Esophagus squamous epithelium (tissue), 5 donors: Measurements from ENCODE around the gene GRP. TPM values are rescaled to one million over a fixed set of nuclear protein-coding genes. Genes with fewer than 3 reads are reported as not detected.
"Not testable (repeated sequence)": the region's sequence is repeated elsewhere in the genome, so short reads cannot be mapped to it uniquely, and the experiment has no call there.

Source experiments
- DNase-seq: peaks from one replicate; lab custom pipeline; 2025; lab: John Stamatoyannopoulos, UW
- H3K27ac ChIP-seq, 4 donors: fragments of 200-600 bp; sonication (generic); one replicate each; pipeline ENCODE4 v1.5.1; 2016 to 2019; ENCODE audit warnings: mild to moderate bottlenecking in 1 of 4
- H3K27me3 ChIP-seq, 4 donors: fragments of 200-600 bp; sonication (generic); 1 replicate in 3 of 4; 2 replicates in 1 of 4; pipeline versions ENCODE4 v1.5.1 to v1.6.0; 2017 to 2021; ENCODE audit warnings: antibody characterized with exemption in 1 of 4
- H3K36me3 ChIP-seq, 3 donors: fragments of 200-600 bp; sonication (generic); one replicate each; pipeline ENCODE4 v1.5.1; 2016 to 2019
- H3K4me1 ChIP-seq, 3 donors: fragments of 200-600 bp; sonication (generic); one replicate each; pipeline ENCODE4 v1.5.1; 2017 to 2019
- H3K4me3 ChIP-seq, 4 donors: fragments of 200-600 bp; sonication (generic); 1 replicate in 3 of 4; 2 replicates in 1 of 4; pipeline ENCODE4 v1.5.1; 2016 to 2019; ENCODE audit warnings: mild to moderate bottlenecking in 2 of 4, moderate library complexity in 1 of 4
- H3K9me3 ChIP-seq, 3 donors: fragments of 200-600 bp; sonication (generic); one replicate each; pipeline ENCODE4 v1.5.1; 2016 to 2019
- CTCF ChIP-seq, 6 experiments: fragments of 450-650 bp in 4 of 6; fragments of 200-600 bp in 2 of 6; sonication (generic) in 2 of 6; IDR thresholded peaks; one replicate each; pipeline ENCODE4 v1.5.1; 2016 to 2019; ENCODE audit warnings: antibody characterized with exemption in 6 of 6, mild to moderate bottlenecking in 4 of 6, moderate library complexity in 4 of 6
- POLR2A ChIP-seq, 4 donors: fragments of 450-650 bp; IDR thresholded peaks; one replicate each; pipeline ENCODE4 v1.6.1; 2017; ENCODE audit warnings: antibody characterized with exemption in 4 of 4, mild to moderate bottlenecking in 4 of 4, moderate library complexity in 3 of 4
- WGBS, 2 donors: methylation state at CpG; one replicate each; pipeline ENCODE4 v1.1.5; 2018; 5-methylcytosine and 5-hydroxymethylcytosine counted together
- intact Hi-C: fragments of 100-400 bp; cut with DNase I; formaldehyde crosslinking; loops from one replicate; pipeline ENCODE4 v1.15.0; 2022
- total RNA-seq, 4 donors: library from RNA; depleted of rRNA; stranded (reverse); fragments of >200 nt; gene quantifications; one replicate each; pipeline ENCODE4 v1.1.0, GENCODE V29; 2016
- donor health status: DM: yes; HTN: yes; CAD: no.

GRP gene
- total RNA-seq, 4 donors from 2014 or later: not detected

DNA sequence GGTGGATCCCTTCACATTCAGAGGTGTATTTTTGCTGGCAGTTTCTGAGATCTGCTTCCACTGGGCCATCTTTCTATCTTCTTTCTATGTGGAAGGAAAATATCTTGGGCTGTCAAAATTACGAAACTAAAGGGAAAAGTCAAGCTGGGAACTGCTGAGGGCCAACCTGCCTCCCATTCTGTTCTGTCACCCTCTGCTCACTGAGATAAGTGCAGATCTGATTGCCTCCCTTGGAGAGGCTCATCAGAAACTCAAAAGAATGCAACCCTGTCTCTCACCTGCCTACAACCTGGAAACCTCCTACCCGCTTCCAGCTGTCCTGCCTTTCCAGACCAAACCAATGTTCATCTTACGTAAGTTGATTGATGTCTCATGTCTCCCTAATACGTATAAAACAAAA is 26.8 kb downstream of the GRP start:
- H3K4me3 ChIP-seq: no peak overlapping the region
- 38 to 52% methylated on average over 4 of the region's 4 CpGs for WGBS, 2 donors
- H3K9me3 ChIP-seq: no peaks in the 10 kb centered on the region
- H3K4me1 ChIP-seq: no peaks in the 10 kb centered on the region
- DNase-seq: no peak
- peaks cover 0 to 60% (median 0%) of the 10 kb centered on the region in 4 donors for H3K27me3 ChIP-seq
- H3K27ac ChIP-seq: no peak overlapping the region
- intact Hi-C loops: no loop called here
- TF ChIP-seq POLR2A (IDR thresholded peaks at IDR 0.05) (no peak), CTCF (IDR thresholded peaks at IDR 0.05) (no peak)
- H3K36me3 ChIP-seq: no peaks in the 10 kb centered on the region

- H3K27ac ChIP-seq: no peak overlapping the region
- peaks cover 0 to 68% (median 0%) of the 10 kb centered on the region in 4 donors for H3K27me3 ChIP-seq
- TF ChIP-seq POLR2A (IDR thresholded peaks at IDR 0.05) (no peak), CTCF (IDR thresholded peaks at IDR 0.05) (peak; percentile 46 to 79 (median 59))
- H3K4me3 ChIP-seq: no peak overlapping the region
- H3K36me3 ChIP-seq: no peaks in the 10 kb centered on the region
- intact Hi-C loops: no loop called here
- no peak for DNase-seq
- no peaks in the 10 kb centered on the region for H3K9me3 ChIP-seq
- 15 to 24% methylated on average over 5 of the region's 5 CpGs for WGBS, 2 donors
- no peaks in the 10 kb centered on the region for H3K4me1 ChIP-seq
These were observed 29.3 kb downstream of the GRP start for GRCh38 chr18:59249199-59249774.

DNA sequence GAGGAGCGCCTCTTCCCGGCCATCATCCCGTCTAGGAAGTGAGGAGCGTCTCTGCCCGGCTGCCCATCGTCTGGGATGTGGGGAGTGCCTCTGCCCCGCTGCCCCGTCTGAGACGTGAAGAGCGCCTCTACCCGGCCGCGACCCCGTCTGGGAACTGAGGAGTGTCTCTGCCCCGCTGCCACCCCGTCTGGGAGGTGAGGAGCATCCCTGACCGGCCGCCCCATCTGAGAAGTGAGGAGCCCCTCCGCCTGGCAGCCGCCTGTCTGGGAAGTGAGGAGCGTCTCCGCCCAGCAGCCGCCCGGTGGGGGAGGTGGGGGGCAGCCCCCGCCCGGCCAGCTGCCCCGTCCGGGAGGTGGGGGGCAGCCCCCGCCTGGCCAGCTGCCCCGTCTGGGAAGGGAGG is 35.5 kb downstream of the GRP start:
- H3K4me3 ChIP-seq, DNase-seq, H3K27ac ChIP-seq, H3K9me3 ChIP-seq, intact Hi-C loops, H3K4me1 ChIP-seq, H3K36me3 ChIP-seq: not testable (repeated sequence)
- WGBS, 2 donors: no CpG with 5 or more reads among the region's 30 CpGs
- H3K27me3 ChIP-seq: peaks cover 0 to 78% (median 0%) of the 10 kb centered on the region in 4 donors

DNA sequence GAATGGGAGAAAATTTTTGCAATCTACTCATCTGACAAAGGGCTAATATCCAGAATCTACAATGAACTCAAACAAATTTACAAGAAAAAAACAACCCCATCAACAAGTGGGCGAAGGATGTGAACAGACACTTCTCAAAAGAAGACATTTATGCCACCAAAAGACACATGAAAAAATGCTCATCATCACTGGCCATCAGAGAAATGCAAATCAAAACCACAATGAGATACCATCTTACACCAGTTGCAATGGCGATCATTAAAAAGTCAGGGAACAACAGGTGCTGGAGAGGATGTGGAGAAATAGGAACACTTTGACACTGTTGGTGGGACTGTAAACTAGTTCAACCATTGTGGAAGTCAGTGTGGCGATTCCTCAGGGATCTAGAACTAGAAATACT is 41.9 kb downstream of the GRP start:
- H3K4me3 ChIP-seq, DNase-seq, H3K36me3 ChIP-seq, H3K9me3 ChIP-seq, intact Hi-C loops, H3K27ac ChIP-seq: not testable (repeated sequence)
- H3K4me1 ChIP-seq: peaks cover 4 to 31% (median 10%) of the 10 kb centered on the region in 3 donors
- WGBS, 2 donors: 79 to 81% methylated on average over 3 of the region's 3 CpGs
- peaks cover 10 to 39% (median 23%) of the 10 kb centered on the region in 4 donors for H3K27me3 ChIP-seq

DNA sequence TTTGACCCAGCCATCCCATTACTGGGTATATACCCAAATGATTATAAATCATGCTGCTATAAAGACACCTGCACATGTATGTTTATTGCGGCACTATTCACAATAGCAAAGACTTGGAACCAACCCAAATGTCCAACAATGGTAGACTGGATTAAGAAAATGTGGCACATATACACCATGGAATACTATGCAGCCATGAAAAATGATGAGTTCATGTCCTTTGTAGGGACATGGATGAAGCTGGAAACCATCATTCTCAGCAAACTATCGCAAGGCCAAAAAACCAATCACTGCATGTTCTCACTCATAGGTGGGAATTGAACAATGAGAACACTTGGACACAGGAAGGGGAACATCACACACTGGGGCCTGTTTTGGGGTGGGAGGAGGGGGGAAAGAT is 42.3 kb downstream of the GRP start:
- H3K36me3 ChIP-seq, H3K4me3 ChIP-seq, DNase-seq, H3K9me3 ChIP-seq, H3K27ac ChIP-seq, intact Hi-C loops: not testable (repeated sequence)
- Histone ChIP-seq H3K4me1 (peaks cover 4 to 31% (median 10%) of the 10 kb centered on the region in 3 donors), H3K27me3 (peaks cover 10 to 35% (median 24%) of the 10 kb centered on the region in 4 donors)
- 85 to 91% methylated on average over 2 of the region's 2 CpGs for WGBS, 2 donors

- no peaks in the 10 kb centered on the region for H3K9me3 ChIP-seq
- intact Hi-C loops: no loop called here
- no peak overlapping the region for H3K4me3 ChIP-seq
- DNase-seq: no peak
- peaks cover 13 to 37% (median 28%) of the 10 kb centered on the region in 4 donors for H3K27me3 ChIP-seq
- H3K4me1 ChIP-seq: peaks cover 11 to 45% (median 13%) of the 10 kb centered on the region in 3 donors
- no peak overlapping the region for H3K27ac ChIP-seq
- 1 to 9% methylated on average over 14 to 16 of the region's 16 CpGs for WGBS, 2 donors
- no peaks in the 10 kb centered on the region for H3K36me3 ChIP-seq
- TF ChIP-seq POLR2A (IDR thresholded peaks at IDR 0.05) (no peak), CTCF (IDR thresholded peaks at IDR 0.05) (no peak)
These were observed 43.7 kb downstream of the GRP start for GRCh38 chr18:59263661-59264060.
